ENCODE data around the gene PTH1R.
A peak's percentile ranks its signal among the peaks of the same experiment; 100 is the strongest.

PTH1R gene

GRCh38 chr3:46930945-46931403 is 53.5 kb downstream of the PTH1R start:
- peak overlapping the region in 1 of 11 experiments; percentile 52; a peak in 3 of 22 replicates for H3K9ac ChIP-seq
- peaks cover 96 to 100% (median 98%) of the 10 kb centered on the region in 10 experiments for H3K4me1 ChIP-seq

GRCh38 chr3:46931631-46932331 is 54.3 kb downstream of the PTH1R start:
- Histone ChIP-seq H3K9ac (peak overlapping the region in 8 of 11 experiments; percentile 12 to 58 (median 42); a peak in 13 of 22 replicates), H3K9me3 (replicated peaks in 1 of 11) (peaks cover 15 to 39% (median 33%) of the 10 kb centered on the region in 11 experiments), H4K20me1 (peaks cover 38 to 98% (median 81%) of the 10 kb centered on the region in 11 experiments), H3K4me2 (peak overlapping the region; percentile 60 to 99 (median 83)), H3K4me1 (peaks cover 91 to 100% (median 98%) of the 10 kb centered on the region in 10 experiments), H3K36me3 (peaks cover 11 to 78% (median 65%) of the 10 kb centered on the region in 11 experiments; a peak in 21 of 22 replicates), H3K27me3 (no peaks in the 10 kb centered on the region), H3K27ac (peak overlapping the region in 10 of 11 experiments; percentile 10 to 61 (median 52); a peak in 18 of 22 replicates), H3K4me3 (peak overlapping the region in 7 of 10 experiments; percentile 4 to 41 (median 23); a peak in 8 of 20 replicates)
- TF ChIP-seq Cebpa-rat (IDR thresholded peaks at IDR 0.05) = no peak

More at GRCh38 chr3:46930945-46931403, 53.5 kb downstream of the PTH1R start:
- Histone ChIP-seq H3K4me3 (peak overlapping the region in 6 of 10 experiments; percentile 22 to 41 (median 28); a peak in 6 of 20 replicates), H3K9me3 (replicated peaks in 1 of 11) (peaks cover 15 to 39% (median 33%) of the 10 kb centered on the region in 11 experiments), H3K4me2 (peak overlapping the region; percentile 60 to 99 (median 83); a peak in 21 of 22 replicates), H3K27me3 (no peaks in the 10 kb centered on the region), H3K36me3 (peaks cover 9 to 76% (median 59%) of the 10 kb centered on the region in 11 experiments; a peak in 21 of 22 replicates), H4K20me1 (peaks cover 38 to 98% (median 81%) of the 10 kb centered on the region in 11 experiments), H3K27ac (peak overlapping the region in 10 of 11 experiments; percentile 16 to 61 (median 52); a peak in 17 of 22 replicates)
- TF ChIP-seq Cebpa-rat (IDR thresholded peaks at IDR 0.05) = no peak

GRCh38 chr3:46932455-46933225 is 55.1 kb downstream of the PTH1R start:
- H3K36me3 ChIP-seq = peaks cover 20 to 86% (median 74%) of the 10 kb centered on the region in 11 experiments
- no peaks in the 10 kb centered on the region for H3K27me3 ChIP-seq
- H3K9ac ChIP-seq = peak overlapping the region in 9 of 11 experiments; percentile 12 to 58 (median 39); a peak in 12 of 22 replicates
- peaks cover 85 to 100% (median 99%) of the 10 kb centered on the region in 10 experiments for H3K4me1 ChIP-seq
- H3K27ac ChIP-seq = peak overlapping the region in 10 of 11 experiments; percentile 10 to 61 (median 52); a peak in 18 of 22 replicates
- H3K4me3 ChIP-seq = peak overlapping the region in 2 of 10 experiments; percentile 15 to 24; a peak in 1 of 20 replicates
- H4K20me1 ChIP-seq = peaks cover 46 to 100% (median 81%) of the 10 kb centered on the region in 11 experiments; a peak in 21 of 22 replicates
- H3K9me3 ChIP-seq (replicated peaks in 1 of 11) = peaks cover 15 to 39% (median 33%) of the 10 kb centered on the region in 11 experiments
- H3K4me2 ChIP-seq = peak overlapping the region; percentile 60 to 99 (median 83)
- no peak for TF ChIP-seq Cebpa-rat (IDR thresholded peaks at IDR 0.05)

GRCh38 chr3:46933261-46933660 is 55.7 kb downstream of the PTH1R start:
- Histone ChIP-seq H3K9me3 (replicated peaks in 1 of 11) (peaks cover 15 to 39% (median 33%) of the 10 kb centered on the region in 11 experiments), H3K27me3 (no peaks in the 10 kb centered on the region), H4K20me1 (peaks cover 44 to 100% (median 82%) of the 10 kb centered on the region in 11 experiments; a peak in 21 of 22 replicates), H3K4me2 (peak overlapping the region; percentile 60 to 99 (median 83)), H3K36me3 (peaks cover 26 to 92% (median 80%) of the 10 kb centered on the region in 11 experiments), H3K9ac (peak overlapping the region in 5 of 11 experiments; percentile 36 to 58 (median 52); a peak in 9 of 22 replicates), H3K4me1 (peaks cover 85 to 100% (median 99%) of the 10 kb centered on the region in 10 experiments), H3K4me3 (0 out of 20 replicates have a peak overlapping the region, but pooled peaks of 1 of the 10 experiments have one; percentile 15), H3K27ac (peak overlapping the region in 10 of 11 experiments; percentile 4 to 61 (median 52); a peak in 14 of 22 replicates)
- no peak for TF ChIP-seq Cebpa-rat (IDR thresholded peaks at IDR 0.05)

GRCh38 chr3:46934072-46934471 is 56.6 kb downstream of the PTH1R start:
- no peaks in the 10 kb centered on the region for H3K27me3 ChIP-seq
- H3K9ac ChIP-seq = no peak overlapping the region; a peak in 2 of 22 replicates
- peak overlapping the region in 6 of 11 experiments; percentile 2 to 80 (median 58); a peak in 9 of 22 replicates for H3K27ac ChIP-seq
- peaks cover 26 to 97% (median 82%) of the 10 kb centered on the region in 11 experiments for H3K36me3 ChIP-seq
- peaks cover 8 to 32% (median 27%) of the 10 kb centered on the region in 11 experiments for H3K9me3 ChIP-seq (replicated peaks in 1 of 11)
- peaks cover 52 to 100% (median 89%) of the 10 kb centered on the region in 11 experiments for H4K20me1 ChIP-seq
- H3K4me1 ChIP-seq = peaks cover 86 to 100% (median 99%) of the 10 kb centered on the region in 10 experiments
- H3K4me3 ChIP-seq = no peak overlapping the region
- no peak for TF ChIP-seq Cebpa-rat (IDR thresholded peaks at IDR 0.05)
- peak overlapping the region; percentile 60 to 99 (median 83); a peak in 21 of 22 replicates for H3K4me2 ChIP-seq

GRCh38 chr3:46934498-46935167 is 57.1 kb downstream of the PTH1R start:
- H3K4me2 ChIP-seq = peak overlapping the region; percentile 60 to 99 (median 83)
- H3K27ac ChIP-seq = peak overlapping the region in 7 of 11 experiments; percentile 23 to 80 (median 47); a peak in 11 of 22 replicates
- no peak for TF ChIP-seq Cebpa-rat (IDR thresholded peaks at IDR 0.05)
- peaks cover 20 to 97% (median 82%) of the 10 kb centered on the region in 11 experiments for H3K36me3 ChIP-seq
- H3K27me3 ChIP-seq = no peaks in the 10 kb centered on the region
- H3K4me1 ChIP-seq = peaks cover 86 to 100% (median 99%) of the 10 kb centered on the region in 10 experiments
- H3K4me3 ChIP-seq = no peak overlapping the region; a peak in 1 of 20 replicates
- no peak overlapping the region; a peak in 2 of 22 replicates for H3K9ac ChIP-seq
- H4K20me1 ChIP-seq = peaks cover 58 to 100% (median 94%) of the 10 kb centered on the region in 11 experiments
- H3K9me3 ChIP-seq (replicated peaks in 1 of 11) = peaks cover 3 to 27% (median 21%) of the 10 kb centered on the region in 11 experiments; a peak in 21 of 22 replicates

GRCh38 chr3:46935168-46935858 is 57.8 kb downstream of the PTH1R start:
- Histone ChIP-seq H3K9ac (peak overlapping the region in 5 of 11 experiments; percentile 0 to 63 (median 40); a peak in 6 of 22 replicates), H3K27ac (peak overlapping the region in 8 of 11 experiments; percentile 8 to 80 (median 53); a peak in 15 of 22 replicates), H3K4me2 (peak overlapping the region; percentile 60 to 99 (median 83); a peak in 20 of 22 replicates)

More at GRCh38 chr3:46935168-46935858, 57.8 kb downstream of the PTH1R start:
- Histone ChIP-seq H3K27me3 (no peaks in the 10 kb centered on the region), H3K4me1 (peaks cover 86 to 100% (median 100%) of the 10 kb centered on the region in 10 experiments), H4K20me1 (peaks cover 65 to 100% (median 99%) of the 10 kb centered on the region in 11 experiments), H3K9me3 (replicated peaks in 1 of 11) (peaks cover 0 to 20% (median 14%) of the 10 kb centered on the region in 11 experiments; a peak in 19 of 22 replicates), H3K4me3 (peak overlapping the region in 1 of 10 experiments; percentile 10; a peak in 1 of 20 replicates), H3K36me3 (peaks cover 22 to 97% (median 82%) of the 10 kb centered on the region in 11 experiments)
- no peak for TF ChIP-seq Cebpa-rat (IDR thresholded peaks at IDR 0.05)

Data from BLaER1 treated with 17β-estradiol and CSF1 and Interleukin-3, amounts not matched to agents 10 nM and 100 nM (cell line).